GM18907 (cell line): ENCODE results near the gene CEP68.
A peak's percentile ranks its signal among the peaks of the same experiment; 100 is the strongest.
"Not testable (repeated sequence)": the region's sequence is repeated elsewhere in the genome, so short reads cannot be mapped to it uniquely, and the experiment has no call there.

ENCODE experiments used
- ATAC-seq: cut with Tn5 transposase; IDR thresholded peaks from one replicate; pipeline ENCODE4 v1.9.1; 2021; ENCODE audit warnings: mild to moderate bottlenecking, moderate library complexity; ENCODE audit not compliant: unreplicated experiment

Gene CEP68

GRCh38 chr2:65056215-65057053 lies at the start of gene CEP68:
TSS of gene CEP68 (plus strand) at chr2:65056416. CDS start at chr2:65069445, 13,029 bp downstream.
- peak; percentile 86 for ATAC-seq

GRCh38 chr2:65013776-65014175 lies 42.4 kb upstream of the CEP68 start:
- no peak for ATAC-seq

GRCh38 chr2:65015731-65016130 lies 40.5 kb upstream of the CEP68 start:
- no peak for ATAC-seq

- ATAC-seq: peak; percentile 63
These were observed 39.4 kb upstream of the CEP68 start for GRCh38 chr2:65016789-65017188.

GRCh38 chr2:65017335-65017734 lies 38.9 kb upstream of the CEP68 start:
- ATAC-seq: no peak

- no peak for ATAC-seq
These were observed 38.1 kb upstream of the CEP68 start for GRCh38 chr2:65018141-65018582.

GRCh38 chr2:65019010-65019409 lies 37.2 kb upstream of the CEP68 start:
- no peak for ATAC-seq

GRCh38 chr2:65019675-65020195 lies 36.5 kb upstream of the CEP68 start:
- no peak for ATAC-seq

- not testable (repeated sequence) for ATAC-seq
These were observed 36.0 kb upstream of the CEP68 start for GRCh38 chr2:65020251-65020650.

- no peak for ATAC-seq
These were observed 35.2 kb upstream of the CEP68 start for GRCh38 chr2:65020943-65021528.

- ATAC-seq: no peak
These were observed 34.5 kb upstream of the CEP68 start for GRCh38 chr2:65021709-65022108.

- no peak for ATAC-seq
These were observed 34.0 kb upstream of the CEP68 start for GRCh38 chr2:65022189-65022588.

GRCh38 chr2:65023742-65024141 lies 32.5 kb upstream of the CEP68 start:
- no peak for ATAC-seq

- no peak for ATAC-seq
These were observed 31.9 kb upstream of the CEP68 start for GRCh38 chr2:65024149-65024829.

GRCh38 chr2:65025453-65026123 lies 30.6 kb upstream of the CEP68 start:
- ATAC-seq: no peak

- ATAC-seq: no peak
These were observed 30.1 kb upstream of the CEP68 start for GRCh38 chr2:65026154-65026553.

- no peak for ATAC-seq
These were observed 29.3 kb upstream of the CEP68 start for GRCh38 chr2:65026704-65027464.

- ATAC-seq: no peak
These were observed 28.5 kb upstream of the CEP68 start for GRCh38 chr2:65027616-65028244.

GRCh38 chr2:65030476-65031332 lies 25.5 kb upstream of the CEP68 start:
- no peak for ATAC-seq
